SK-N-SH (cell line): Measurements from ENCODE around the gene KHDC1. TPM values are rescaled to one million over a fixed set of nuclear protein-coding genes. Genes with fewer than 3 reads are reported as not detected.

Source experiments
- CTCF ChIA-PET: fragments of 300-600, 350-600 bp; formaldehyde crosslinking; extraction: SDS; loops from one replicate; lab custom pipeline; 2021; lab: Yijun Ruan, JAX
- POLR2A ChIA-PET: fragments of 350-600 bp; sonication (Branson Sonifier 250); formaldehyde crosslinking; extraction: SDS; loops from one replicate; lab custom pipeline; 2020; ENCODE audit warnings: antibody characterized with exemption, inconsistent platforms; lab: Yijun Ruan, JAX
- DNase-seq: peaks from one replicate; pipeline ENCODE4 v3.0.0; 2012
- H2AFZ ChIP-seq: fragments of 200-600 bp; sonication (generic); 2 replicates; pipeline ENCODE4 v1.8.1; 2016; ENCODE audit warnings: antibody characterized with exemption, mild to moderate bottlenecking, low read depth
- H3F3A ChIP-seq: fragments of 200-600 bp; sonication (generic); replicated peaks from 2 replicates; pipeline ENCODE3; 2016; ENCODE audit warnings: antibody characterized with exemption, mild to moderate bottlenecking; ENCODE audit not compliant: insufficient read depth
- H3K27ac ChIP-seq, 2 experiments: fragments of 200-500 bp in 1 of 2; fragments of 200-600 bp in 1 of 2; sonication (Bioruptor generic) in 1 of 2; sonication (generic), shearing (Covaris generic) in 1 of 2; 2 replicates each; pipeline versions ENCODE4 v1.5.1 to v1.6.1; 2014 to 2016; ENCODE audit warnings: low read depth in 2 of 2, inconsistent platforms in 1 of 2, low read length in 1 of 2, mild to moderate bottlenecking in 1 of 2, mixed read lengths in 1 of 2
- H3K27me3 ChIP-seq: fragments of 200-600 bp; sonication (generic), shearing (Covaris generic); 2 replicates; pipeline ENCODE4 v1.6.1; 2016; ENCODE audit warnings: mixed run types; ENCODE audit not compliant: insufficient read depth
- H3K36me3 ChIP-seq, 2 experiments: fragments of 200-500 bp in 1 of 2; fragments of 200-600 bp in 1 of 2; sonication (Bioruptor generic) in 1 of 2; sonication (generic) in 1 of 2; replicated peaks in 1 of 2; 2 replicates each; pipeline versions ENCODE3 to v1.5.1; 2014 to 2016; ENCODE audit warnings: low read length in 1 of 2, mild to moderate bottlenecking in 1 of 2; ENCODE audit not compliant: insufficient read depth in 2 of 2, control insufficient read depth in 1 of 2
- H3K4me1 ChIP-seq, 2 experiments: fragments of 200-500 bp in 1 of 2; fragments of 200-600 bp in 1 of 2; sonication (Bioruptor generic) in 1 of 2; sonication (generic), shearing (Covaris generic) in 1 of 2; 2 replicates each; pipeline versions ENCODE4 v1.5.1 to v1.6.1; 2014 to 2016; ENCODE audit warnings: low read depth in 1 of 2, low read length in 1 of 2, mixed run types in 1 of 2; ENCODE audit not compliant: insufficient read depth in 2 of 2, control insufficient read depth in 1 of 2
- H3K4me2 ChIP-seq: fragments of 200-600 bp; sonication (generic), shearing (Covaris generic); 2 replicates; pipeline ENCODE4 v1.6.1; 2017; ENCODE audit warnings: mixed run types
- H3K4me3 ChIP-seq, 2 experiments: fragments of 200-500 bp in 1 of 2; fragments of 200-600 bp in 1 of 2; sonication (Bioruptor generic) in 1 of 2; sonication (generic), shearing (Covaris generic) in 1 of 2; 2 replicates each; pipeline versions ENCODE4 v1.5.1 to v1.8.1; 2014 to 2016; ENCODE audit warnings: low read depth in 2 of 2, inconsistent platforms in 1 of 2, low read length in 1 of 2, mild to moderate bottlenecking in 1 of 2, mixed read lengths in 1 of 2, moderate library complexity in 1 of 2
- H3K79me2 ChIP-seq: fragments of 200-600 bp; sonication (generic); 2 replicates; pipeline ENCODE4 v1.8.1; 2017; ENCODE audit warnings: mild to moderate bottlenecking; ENCODE audit not compliant: insufficient read depth
- H3K9ac ChIP-seq: fragments of 200-600 bp; sonication (generic); 2 replicates; pipeline ENCODE4 v1.6.1; 2017; ENCODE audit warnings: mixed run types
- H3K9me2 ChIP-seq: fragments of 200-600 bp; sonication (generic); 2 replicates; pipeline ENCODE4 v1.6.1; 2017; ENCODE audit warnings: mixed run types
- H3K9me3 ChIP-seq: fragments of 200-600 bp; sonication (generic); 2 replicates; pipeline ENCODE4 v1.6.1; 2017; ENCODE audit warnings: mixed run types, mild to moderate bottlenecking, moderate library complexity
- H4K20me1 ChIP-seq: fragments of 200-600 bp; sonication (generic); 2 replicates; pipeline ENCODE4 v1.6.1; 2017; ENCODE audit warnings: mild to moderate bottlenecking, mixed run types; ENCODE audit not compliant: insufficient read depth
- EP300 ChIP-seq, 2 experiments: IDR thresholded peaks; 2 replicates each; pipeline versions ENCODE4 v1.4.0 to v1.6.1; 2012; ENCODE audit warnings: borderline replicate concordance in 1 of 2, low read depth in 1 of 2, low read length in 1 of 2
- FOSL2 ChIP-seq: IDR thresholded peaks from 2 replicates; pipeline ENCODE4 v1.4.0; 2012; ENCODE audit warnings: low read depth, mild to moderate bottlenecking, moderate library complexity, borderline replicate concordance
- FOXM1 ChIP-seq: IDR thresholded peaks from 2 replicates; pipeline ENCODE4 v1.4.0; 2012; ENCODE audit warnings: low read depth, mild to moderate bottlenecking
- GABPA ChIP-seq: IDR thresholded peaks from 2 replicates; pipeline ENCODE4 v1.4.0; 2012; ENCODE audit warnings: low read depth, mild to moderate bottlenecking
- IRF3 ChIP-seq: fragments of 150-350 bp; IDR thresholded peaks from 2 replicates; pipeline ENCODE4 v1.6.1; 2016; ENCODE audit warnings: mild to moderate bottlenecking, low read depth, low read length
- MAX ChIP-seq: IDR thresholded peaks from 2 replicates; pipeline ENCODE4 v1.4.0; 2012; ENCODE audit warnings: low read depth
- NFIC ChIP-seq: IDR thresholded peaks from 2 replicates; pipeline ENCODE4 v1.4.0; 2012; ENCODE audit warnings: borderline replicate concordance
- PBX3 ChIP-seq: IDR thresholded peaks from 2 replicates; pipeline ENCODE4; 2012
- RAD21 ChIP-seq: IDR thresholded peaks from 2 replicates; pipeline ENCODE4 v1.6.1; 2012; ENCODE audit warnings: mild to moderate bottlenecking, low read length
- RCOR1 ChIP-seq: fragments of 150-350 bp; IDR thresholded peaks from 2 replicates; pipeline ENCODE4 v1.6.1; 2017; ENCODE audit warnings: antibody characterized with exemption, low read length
- REST ChIP-seq: IDR thresholded peaks from 2 replicates; pipeline ENCODE4 v1.6.1; 2012; ENCODE audit warnings: mild to moderate bottlenecking, low read depth, low read length, moderate library complexity
- SIN3A ChIP-seq: IDR thresholded peaks from 2 replicates; pipeline ENCODE4 v1.6.1; 2012; ENCODE audit warnings: low read depth, mild to moderate bottlenecking, low read length, moderate library complexity, borderline replicate concordance
- SMC3 ChIP-seq: IDR thresholded peaks from 2 replicates; pipeline ENCODE4 v1.6.1; 2012; ENCODE audit warnings: low read depth, low read length, improper control_type of control experiment
- TAF1 ChIP-seq: IDR thresholded peaks from 2 replicates; pipeline ENCODE4 v1.6.1; 2012; ENCODE audit warnings: low read depth, mild to moderate bottlenecking, low read length, moderate library complexity, borderline replicate concordance
- TCF12 ChIP-seq: IDR thresholded peaks from 2 replicates; pipeline ENCODE4 v1.4.0; 2012
- TEAD4 ChIP-seq: IDR thresholded peaks from 2 replicates; pipeline ENCODE4 v1.4.0; 2012; ENCODE audit warnings: mild to moderate bottlenecking, borderline replicate concordance; ENCODE audit not compliant: insufficient read depth
- USF2 ChIP-seq: fragments of 150-350 bp; IDR thresholded peaks from 2 replicates; pipeline ENCODE4 v1.6.1; 2017; ENCODE audit warnings: antibody characterized with exemption, low read length, low read depth, borderline replicate concordance
- WGBS: methylation state at CpG from one replicate; pipeline ENCODE4 v1.1.6; 2017; ENCODE audit warnings: low lambda C conversion rate; 5-methylcytosine and 5-hydroxymethylcytosine counted together
- polyA plus RNA-seq, 3 experiments: library from polyadenylated mRNA; depleted of rRNA; stranded (reverse); fragments of >200 nt; gene quantifications; 2 replicates each; pipeline ENCODE4 v1.2.3, GENCODE V29; 2012

KHDC1 gene
- polyA plus RNA-seq, 1 of the 3 experiments (the other 2 are of a cell fraction), result 6.0 TPM

GRCh38 chr6:73263570-73263909 lies 544 bp upstream of the KHDC1 start:
- H3K36me3 ChIP-seq, result no peaks in the 10 kb centered on the region
- H3K27me3 ChIP-seq, result no peaks in the 10 kb centered on the region
- H3K9me3 ChIP-seq, result no peaks in the 10 kb centered on the region
- no peaks in the 10 kb centered on the region for H3K9me2 ChIP-seq
- no peak for DNase-seq
- H3K4me2 ChIP-seq, result peak overlapping the region; percentile 94
- H4K20me1 ChIP-seq, result no peaks in the 10 kb centered on the region
- ChIA-PET CTCF (interaction anchor here (1.1 kb wide), 1 partner anchor 63 kb away, joined by 5 read pairs; no protein-coding TSS in a partner anchor), POLR2A (interaction anchor here (1.0 kb wide), 1 partner anchor 43 kb away, joined by 3 read pairs; no protein-coding TSS in a partner anchor)
- H3K9ac ChIP-seq, result peak overlapping the region; percentile 72
- H3K4me1 ChIP-seq, result peaks cover 0 to 9% of the 10 kb centered on the region in 2 experiments; a peak in 2 of 4 replicates
- WGBS, result 48% methylated on average over 3 of the region's 7 CpGs
- peak overlapping the region; percentile 89 for H2AFZ ChIP-seq
- H3K4me3 ChIP-seq, result peak overlapping the region; percentile 70 to 82
- peaks cover 12% of the 10 kb centered on the region; the same call in 1 of the 2 replicates for H3K79me2 ChIP-seq
- H3K27ac ChIP-seq, result peak overlapping the region in 1 of 2 experiments; percentile 62; a peak in 2 of 4 replicates
- TF ChIP-seq REST, result no peak
- no peak for TF ChIP-seq USF2
- no peak for TF ChIP-seq RCOR1
- no peak for TF ChIP-seq SIN3A
- no peak for TF ChIP-seq MAX
- TF ChIP-seq GABPA, result no peak
- TF ChIP-seq FOSL2, result no peak
- TF ChIP-seq TAF1, result no peak
- no peak for TF ChIP-seq IRF3
- peaks cover 6% of the 10 kb centered on the region for H3F3A ChIP-seq

- POLR2A ChIA-PET, result no interaction called here
- Histone ChIP-seq H3K9ac (no peak overlapping the region), H3K4me1 (peaks cover 0 to 3% of the 10 kb centered on the region in 2 experiments; a peak in 2 of 4 replicates), H3K9me2 (no peaks in the 10 kb centered on the region), H4K20me1 (no peaks in the 10 kb centered on the region), H2AFZ (no peak overlapping the region), H3K36me3 (no peaks in the 10 kb centered on the region)
- TF ChIP-seq GABPA (no peak), EP300 (IDR thresholded peaks at IDR 0.05; ENCODE audit: borderline replicate concordance in 1 of 2, low read depth in 1 of 2, low read length in 1 of 2) (no peak), SIN3A (no peak), RAD21 (no peak), FOSL2 (no peak), SMC3 (no peak), NFIC (no peak), PBX3 (no peak), USF2 (no peak), TCF12 (no peak), TEAD4 (no peak), FOXM1 (no peak)
- TF ChIP-seq, all 33 proteins: peak for 0
- CTCF ChIA-PET, result interaction anchor here (1.4 kb wide), 1 partner anchor 11 kb away, joined by 3 read pairs; no protein-coding TSS in a partner anchor
- Histone ChIP-seq H3K27ac (no peak overlapping the region), H3K79me2 (peaks cover 6% of the 10 kb centered on the region; the same call in 1 of the 2 replicates), H3K27me3 (no peaks in the 10 kb centered on the region), H3K4me3 (no peak overlapping the region), H3K9me3 (no peaks in the 10 kb centered on the region), H3F3A (peaks cover 6% of the 10 kb centered on the region), H3K4me2 (no peak overlapping the region)
- DNase-seq, result no peak
- 100% methylated on average over 1 of the region's 1 CpG for WGBS
Measured at GRCh38 chr6:73258721-73259120, 4.3 kb downstream of the KHDC1 start.
